SH-SY5Y (cell line): ENCODE data around the gene PLA1A.

ENCODE experiments used
- GATA2 ChIP-seq: IDR thresholded peaks from 2 replicates; pipeline ENCODE4 v1.6.1; 2011; ENCODE audit warnings: mild to moderate bottlenecking, low read depth, low read length
- GATA3 ChIP-seq: IDR thresholded peaks from 2 replicates; pipeline ENCODE4 v1.6.1; 2011; ENCODE audit warnings: low read depth, mild to moderate bottlenecking, low read length, moderate library complexity

- TF ChIP-seq GATA2 (no peak), GATA3 (no peak)
Measured at GRCh38 chr3:119644481-119644880, 46.8 kb downstream of the PLA1A start.
